NB4 (cell line): ENCODE results near the gene COL5A1.

ENCODE experiments used
- MYC ChIP-seq: IDR thresholded peaks from 2 replicates; pipeline ENCODE4 v1.6.1; 2011; ENCODE audit warnings: low read depth, low read length
- POLR2A ChIP-seq: IDR thresholded peaks from 2 replicates; pipeline ENCODE4 v1.6.1; 2011; ENCODE audit warnings: mild to moderate bottlenecking; ENCODE audit not compliant: insufficient read length; ENCODE audit errors: extremely low read depth
- TF ChIP-seq, protein P1 (sequence below): IDR thresholded peaks from one replicate; pipeline ENCODE4 v1.5.1; 2012; ENCODE audit warnings: low read depth, low read length
- TF ChIP-seq, protein P2 (sequence below): IDR thresholded peaks from 2 replicates; pipeline ENCODE4 v1.6.1; 2011; ENCODE audit warnings: low read depth, low read length

DNA sequence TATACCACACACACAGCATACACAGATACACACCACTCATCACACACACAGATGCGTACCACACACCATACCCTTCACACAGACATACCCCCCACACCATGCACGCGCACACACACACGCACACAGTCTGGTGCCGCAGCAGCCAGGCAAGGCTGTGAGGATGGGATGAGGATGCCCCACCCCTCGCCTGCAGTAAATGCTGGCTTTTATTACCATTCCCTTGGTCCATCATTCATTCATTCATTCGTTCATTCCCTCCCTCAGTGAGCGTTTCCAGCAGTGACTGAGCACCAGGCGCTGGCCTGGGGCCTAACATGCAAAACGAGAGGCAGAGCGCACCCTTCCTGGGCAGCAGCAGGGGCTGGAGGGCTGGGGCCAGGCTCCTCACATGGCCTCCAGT is 187.3 kb downstream of the COL5A1 start:
- TF ChIP-seq, protein P1, sequence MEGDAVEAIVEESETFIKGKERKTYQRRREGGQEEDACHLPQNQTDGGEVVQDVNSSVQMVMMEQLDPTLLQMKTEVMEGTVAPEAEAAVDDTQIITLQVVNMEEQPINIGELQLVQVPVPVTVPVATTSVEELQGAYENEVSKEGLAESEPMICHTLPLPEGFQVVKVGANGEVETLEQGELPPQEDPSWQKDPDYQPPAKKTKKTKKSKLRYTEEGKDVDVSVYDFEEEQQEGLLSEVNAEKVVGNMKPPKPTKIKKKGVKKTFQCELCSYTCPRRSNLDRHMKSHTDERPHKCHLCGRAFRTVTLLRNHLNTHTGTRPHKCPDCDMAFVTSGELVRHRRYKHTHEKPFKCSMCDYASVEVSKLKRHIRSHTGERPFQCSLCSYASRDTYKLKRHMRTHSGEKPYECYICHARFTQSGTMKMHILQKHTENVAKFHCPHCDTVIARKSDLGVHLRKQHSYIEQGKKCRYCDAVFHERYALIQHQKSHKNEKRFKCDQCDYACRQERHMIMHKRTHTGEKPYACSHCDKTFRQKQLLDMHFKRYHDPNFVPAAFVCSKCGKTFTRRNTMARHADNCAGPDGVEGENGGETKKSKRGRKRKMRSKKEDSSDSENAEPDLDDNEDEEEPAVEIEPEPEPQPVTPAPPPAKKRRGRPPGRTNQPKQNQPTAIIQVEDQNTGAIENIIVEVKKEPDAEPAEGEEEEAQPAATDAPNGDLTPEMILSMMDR = no peak
- TF ChIP-seq MYC (no peak), POLR2A (no peak)
- TF ChIP-seq, protein P2, sequence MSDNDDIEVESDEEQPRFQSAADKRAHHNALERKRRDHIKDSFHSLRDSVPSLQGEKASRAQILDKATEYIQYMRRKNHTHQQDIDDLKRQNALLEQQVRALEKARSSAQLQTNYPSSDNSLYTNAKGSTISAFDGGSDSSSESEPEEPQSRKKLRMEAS = no peak
